ENCODE results near the gene PIANP. TPM values are rescaled to one million over a fixed set of nuclear protein-coding genes. Genes with fewer than 3 reads are reported as not detected.

PIANP gene
- total RNA-seq, 4 donors from 2014 or later: 0.21 to 0.39 TPM; not detected in 2

DNA sequence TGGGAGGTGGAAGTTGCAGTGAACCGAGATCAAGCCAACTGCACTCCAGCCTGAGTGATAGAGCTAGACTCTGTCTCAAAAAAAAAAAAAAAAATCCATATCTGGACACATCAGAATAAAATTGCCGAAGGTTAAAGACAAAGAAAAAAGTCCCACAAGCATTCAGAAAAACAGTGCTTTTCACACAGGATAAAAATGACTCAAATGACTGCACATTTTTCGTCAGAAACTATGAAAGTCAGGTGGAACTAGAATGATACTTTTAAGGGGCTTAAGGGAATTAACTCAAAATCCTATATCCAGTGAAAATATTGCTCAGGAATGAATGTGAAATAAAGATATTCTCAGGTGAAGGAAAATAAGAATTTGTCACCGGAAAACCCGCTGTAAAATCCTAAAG lies 36.1 kb upstream of the PIANP start:
- TF ChIP-seq, protein P1, sequence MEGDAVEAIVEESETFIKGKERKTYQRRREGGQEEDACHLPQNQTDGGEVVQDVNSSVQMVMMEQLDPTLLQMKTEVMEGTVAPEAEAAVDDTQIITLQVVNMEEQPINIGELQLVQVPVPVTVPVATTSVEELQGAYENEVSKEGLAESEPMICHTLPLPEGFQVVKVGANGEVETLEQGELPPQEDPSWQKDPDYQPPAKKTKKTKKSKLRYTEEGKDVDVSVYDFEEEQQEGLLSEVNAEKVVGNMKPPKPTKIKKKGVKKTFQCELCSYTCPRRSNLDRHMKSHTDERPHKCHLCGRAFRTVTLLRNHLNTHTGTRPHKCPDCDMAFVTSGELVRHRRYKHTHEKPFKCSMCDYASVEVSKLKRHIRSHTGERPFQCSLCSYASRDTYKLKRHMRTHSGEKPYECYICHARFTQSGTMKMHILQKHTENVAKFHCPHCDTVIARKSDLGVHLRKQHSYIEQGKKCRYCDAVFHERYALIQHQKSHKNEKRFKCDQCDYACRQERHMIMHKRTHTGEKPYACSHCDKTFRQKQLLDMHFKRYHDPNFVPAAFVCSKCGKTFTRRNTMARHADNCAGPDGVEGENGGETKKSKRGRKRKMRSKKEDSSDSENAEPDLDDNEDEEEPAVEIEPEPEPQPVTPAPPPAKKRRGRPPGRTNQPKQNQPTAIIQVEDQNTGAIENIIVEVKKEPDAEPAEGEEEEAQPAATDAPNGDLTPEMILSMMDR (IDR thresholded peaks at IDR 0.05): no peak
- TF ChIP-seq POLR2A (IDR thresholded peaks at IDR 0.05) (no peak), EP300 (IDR thresholded peaks at IDR 0.05) (no peak)
- Histone ChIP-seq H3K4me1 (peaks cover 0 to 3% (median 0%) of the 10 kb centered on the region in 4 donors), H3K27ac (no peak overlapping the region), H3K27me3 (no peaks in the 10 kb centered on the region), H3K36me3 (peaks cover 0 to 34% (median 0%) of the 10 kb centered on the region in 3 donors), H3K4me3 (no peak overlapping the region), H3K9me3 (no peaks in the 10 kb centered on the region)
- 95 to 97% methylated on average over 5 of the region's 5 CpGs for WGBS, 2 donors
- DNase-seq (ENCODE audit: low spot score in 2 of 2): no peak

DNA sequence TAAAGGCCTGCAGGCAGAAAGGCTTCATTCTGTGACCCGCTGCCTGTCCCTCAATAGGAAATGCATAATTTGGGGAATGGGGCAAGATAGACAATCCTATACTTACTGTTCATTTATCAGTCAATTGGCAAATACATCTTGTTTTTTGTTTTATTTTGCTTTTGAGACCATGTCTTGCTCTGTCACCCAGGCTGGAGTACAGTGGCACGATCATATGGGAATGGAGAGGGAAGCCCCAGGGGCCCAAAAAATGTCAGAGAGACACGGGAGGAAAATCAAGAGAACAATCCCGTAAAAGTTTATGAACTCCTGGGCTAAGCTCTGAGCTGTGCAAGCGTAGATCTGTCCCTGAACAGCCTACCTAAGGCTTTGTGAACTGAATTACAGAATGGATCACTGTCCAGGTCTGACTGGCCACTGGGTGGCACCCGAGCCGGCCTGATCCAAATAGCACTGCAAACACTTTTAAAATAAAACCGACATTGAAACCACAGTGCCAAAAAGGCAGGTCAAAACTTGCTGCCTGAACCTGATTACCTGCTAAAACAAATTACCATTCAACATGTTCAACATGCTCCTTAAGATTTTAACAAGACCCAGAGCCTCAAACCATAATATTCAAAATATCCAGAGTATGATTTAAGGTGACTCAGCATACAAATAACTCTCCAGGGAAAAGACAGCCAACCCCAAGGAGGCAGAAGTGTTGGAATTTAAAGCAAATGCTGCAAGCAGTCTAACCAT lies 35.0 kb upstream of the PIANP start:
- DNase-seq (ENCODE audit: low spot score in 2 of 2): peak; percentile 44 to 58
- WGBS, 2 donors: 35 to 45% methylated on average over 8 of the region's 8 CpGs

DNA sequence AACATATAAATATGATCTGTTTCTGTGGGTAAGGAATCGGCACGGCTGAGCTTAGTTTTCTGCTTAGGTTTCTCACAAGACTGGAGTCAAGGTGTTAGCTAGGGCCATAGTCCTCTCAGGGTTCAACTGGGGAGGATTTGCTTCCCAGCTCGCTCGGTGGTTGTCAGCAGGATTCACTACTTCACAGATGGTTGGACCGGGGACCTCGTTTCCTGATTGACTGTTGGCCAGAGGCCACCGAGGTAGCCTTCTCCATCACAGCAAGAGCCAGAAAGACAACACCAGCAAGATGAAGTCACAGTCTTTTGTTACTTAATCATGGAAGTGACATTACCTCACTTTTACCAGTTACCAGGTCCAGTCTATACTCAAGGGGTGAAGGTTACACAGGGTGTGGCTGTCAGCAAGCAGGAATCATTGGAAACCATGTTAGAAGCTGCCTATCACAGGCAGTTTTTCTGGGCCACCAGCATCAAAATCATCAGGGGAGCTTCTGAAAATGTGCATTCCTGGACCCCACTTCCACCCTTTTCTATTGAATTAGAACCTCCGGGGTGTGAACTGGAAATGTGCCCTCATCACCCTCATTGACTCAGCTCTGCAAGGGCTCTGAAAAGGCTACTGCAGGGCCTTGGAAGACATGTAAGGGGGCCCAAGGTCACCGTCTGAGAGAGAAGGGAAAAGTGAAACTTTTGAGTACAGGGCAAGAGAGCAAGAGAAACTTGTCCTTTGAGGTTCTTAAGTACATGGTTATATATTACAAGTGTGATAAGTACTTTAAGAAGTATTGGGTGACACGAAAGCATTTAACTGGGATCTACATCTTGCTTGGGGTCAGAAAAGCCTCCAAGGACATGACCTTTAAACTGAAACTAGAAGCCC lies 34.1 kb upstream of the PIANP start:
- Histone ChIP-seq H3K27ac (no peak overlapping the region), H3K27me3 (no peaks in the 10 kb centered on the region), H3K4me1 (peaks cover 0 to 3% (median 0%) of the 10 kb centered on the region in 4 donors), H3K9me3 (no peaks in the 10 kb centered on the region), H3K36me3 (peaks cover 0 to 54% (median 17%) of the 10 kb centered on the region in 3 donors), H3K4me3 (no peak overlapping the region)
- TF ChIP-seq EP300 (IDR thresholded peaks at IDR 0.05) (no peak), POLR2A (IDR thresholded peaks at IDR 0.05) (no peak)
- TF ChIP-seq, protein P1 (IDR thresholded peaks at IDR 0.05): no peak
- DNase-seq (ENCODE audit: low spot score in 2 of 2): no peak
- 74 to 78% methylated on average over 10 of the region's 10 CpGs for WGBS, 2 donors

More for the DNA sequence above, 35.0 kb upstream of the PIANP start:
- Histone ChIP-seq H3K4me3 (no peak overlapping the region), H3K36me3 (peaks cover 0 to 45% (median 8%) of the 10 kb centered on the region in 3 donors), H3K9me3 (no peaks in the 10 kb centered on the region), H3K4me1 (peaks cover 0 to 3% (median 0%) of the 10 kb centered on the region in 4 donors), H3K27me3 (no peaks in the 10 kb centered on the region), H3K27ac (no peak overlapping the region)
- TF ChIP-seq, protein P1 (IDR thresholded peaks at IDR 0.05): peak; percentile 46 to 78 (median 61)
- TF ChIP-seq POLR2A (IDR thresholded peaks at IDR 0.05) (no peak), EP300 (IDR thresholded peaks at IDR 0.05) (no peak)

DNA sequence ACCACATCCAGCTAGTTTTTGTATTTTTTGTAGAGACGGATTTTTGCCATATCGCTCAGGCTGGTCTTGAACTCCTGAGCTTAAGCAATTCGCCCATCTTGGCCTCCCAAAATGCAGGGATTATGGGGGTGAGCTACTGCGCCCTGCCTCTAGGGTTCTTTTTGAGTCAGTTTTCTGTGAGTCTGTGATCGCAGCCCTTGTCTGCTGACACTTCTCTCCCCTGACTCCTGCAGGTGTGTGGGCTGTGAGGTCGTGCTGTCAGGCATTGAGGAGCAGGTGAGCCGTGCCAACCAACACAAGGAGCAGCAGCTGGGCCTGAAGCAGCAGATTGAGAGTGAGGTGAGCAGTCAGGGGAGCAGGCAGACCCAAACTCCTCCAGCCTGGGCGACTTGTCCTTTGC lies 29.6 kb upstream of the PIANP start:
- H3K36me3 ChIP-seq: peaks cover 0 to 86% (median 30%) of the 10 kb centered on the region in 3 donors
- H3K27ac ChIP-seq: no peak overlapping the region
- no peak overlapping the region for H3K4me3 ChIP-seq
- DNase-seq (ENCODE audit: low spot score in 2 of 2): no peak
- H3K9me3 ChIP-seq: no peaks in the 10 kb centered on the region
- 92 to 95% methylated on average over 8 of the region's 8 CpGs for WGBS, 2 donors
- no peak for TF ChIP-seq EP300 (IDR thresholded peaks at IDR 0.05)
- TF ChIP-seq POLR2A (IDR thresholded peaks at IDR 0.05): no peak
- TF ChIP-seq, protein P1 (IDR thresholded peaks at IDR 0.05): no peak
- H3K27me3 ChIP-seq: no peaks in the 10 kb centered on the region
- peaks cover 0 to 10% (median 3%) of the 10 kb centered on the region in 4 donors for H3K4me1 ChIP-seq

Measured in tibial nerve (tissue), 4 donors.